ENCODE measurements around the gene SH3BP5L.

Gene SH3BP5L

GRCh38 chr1:248776991-248777390 is 48.7 kb downstream of the SH3BP5L start:
- no peak for DNase-seq (ENCODE audit: low read depth in 2 of 2)

- DNase-seq (ENCODE audit: low read depth in 2 of 2) = no peak
These were observed 50.3 kb downstream of the SH3BP5L start for GRCh38 chr1:248775441-248775840.

Measured in stimulated activated CD8-positive, alpha-beta memory T cell treated with anti-CD3 and anti-CD28 coated beads, Interleukin-15, amount 100 ng/mL, for 4 hours (primary cell).